Breast epithelium (tissue), 3 donors: ENCODE results near the gene MFF.

Experiments
- CTCF ChIP-seq, 3 donors: fragments of 450-650 bp; IDR thresholded peaks; one replicate each; pipeline ENCODE4 v1.5.1; 2016 to 2017; ENCODE audit warnings: antibody characterized with exemption in 3 of 3, mild to moderate bottlenecking in 3 of 3, moderate library complexity in 3 of 3
- POLR2A ChIP-seq: fragments of 450-650 bp; IDR thresholded peaks from one replicate; pipeline ENCODE4 v1.6.1; 2016; ENCODE audit warnings: antibody characterized with exemption, mild to moderate bottlenecking, moderate library complexity

GRCh38 chr2:227360351-227360750 is 35.3 kb downstream of the MFF start:
- no peak for TF ChIP-seq CTCF (IDR thresholded peaks at IDR 0.05)
- no peak for TF ChIP-seq POLR2A
